Natural killer cell (primary cell): Measurements from ENCODE around the gene CSNK1G3. TPM values are rescaled to one million over a fixed set of nuclear protein-coding genes. Genes with fewer than 3 reads are reported as not detected.
A peak's percentile ranks its signal among the peaks of the same experiment; 100 is the strongest.

Source experiments
- ATAC-seq, 3 donors: fragments of 150-1000 bp in 2 of 3; fragments of 200-7000 bp in 1 of 3; cut with Tn5 transposase; 1 replicate in 1 of 3; 2 replicates in 2 of 3; pipeline ENCODE4 v1.10.0; 2021; ENCODE audit warnings: mild to moderate bottlenecking in 2 of 3, moderate library complexity in 2 of 3
- DNase-seq, 2 donors: peaks; one replicate each; pipeline versions ENCODE4 v3.0.0 to v3.0.0-alpha.2; 2013 to 2021; ENCODE audit warnings: mixed read lengths in 1 of 2
- H3K27ac ChIP-seq: one replicate; pipeline ENCODE4 v1.5.1; 2013; ENCODE audit warnings: mild to moderate bottlenecking, low read length
- H3K27me3 ChIP-seq: one replicate; pipeline ENCODE4 v1.6.1; 2013; ENCODE audit warnings: low read length; ENCODE audit not compliant: control insufficient read depth, insufficient read depth
- H3K36me3 ChIP-seq: one replicate; pipeline ENCODE4 v1.6.1; 2013; ENCODE audit warnings: low read length; ENCODE audit not compliant: control insufficient read depth, insufficient read depth
- H3K4me1 ChIP-seq: one replicate; pipeline ENCODE4 v1.6.1; 2013; ENCODE audit warnings: low read length; ENCODE audit not compliant: control insufficient read depth, insufficient read depth
- H3K4me3 ChIP-seq: one replicate; pipeline ENCODE4 v1.5.1; 2013; ENCODE audit warnings: low read length
- H3K9me3 ChIP-seq: one replicate; pipeline ENCODE4 v1.6.1; 2013; ENCODE audit warnings: low read length; ENCODE audit not compliant: control insufficient read depth, insufficient read depth
- H3K27ac Mint-ChIP-seq, 2 donors: one replicate each; pipeline ENCODE4 v1.8.0; 2022; ENCODE audit warnings: mild to moderate bottlenecking in 2 of 2, mixed read lengths in 2 of 2, moderate library complexity in 1 of 2
- H3K27me3 Mint-ChIP-seq, 2 donors: one replicate each; pipeline ENCODE4 v1.8.0; 2022; ENCODE audit warnings: low read depth in 2 of 2, mixed read lengths in 2 of 2
- H3K36me3 Mint-ChIP-seq: one replicate; pipeline ENCODE4 v1.8.0; 2022; ENCODE audit warnings: mixed read lengths
- H3K4me1 Mint-ChIP-seq, 2 donors: one replicate each; pipeline ENCODE4 v1.8.0; 2022; ENCODE audit warnings: mixed read lengths in 2 of 2
- H3K4me3 Mint-ChIP-seq: one replicate; pipeline ENCODE4 v1.8.0; 2022; ENCODE audit warnings: mild to moderate bottlenecking, moderate library complexity, mixed read lengths
- H3K9me3 Mint-ChIP-seq, 2 donors: one replicate each; pipeline ENCODE4 v1.8.0; 2022; ENCODE audit warnings: mixed read lengths in 2 of 2
- CTCF ChIP-seq: fragments of 200-600 bp; IDR thresholded peaks from one replicate; pipeline ENCODE4 v1.8.0; 2022; ENCODE audit warnings: antibody characterized with exemption
- WGBS: methylation state at CpG from one replicate; pipeline ENCODE4 v1.1.7; 2013; ENCODE audit warnings: missing lambda C conversion rate; ENCODE audit not compliant: insufficient coverage; 5-methylcytosine and 5-hydroxymethylcytosine counted together
- intact Hi-C: fragments of 100-400 bp; cut with micrococcal nuclease; formaldehyde crosslinking; loops from one replicate; pipeline ENCODE4 v1.14.2; 2022
- total RNA-seq, 4 donors: library from RNA; stranded (reverse); fragments of 120-200 nt in 1 of 4; gene quantifications; one replicate each; pipeline versions ENCODE4 v1.2.3 to v1.2.4, GENCODE V29; 2013 to 2022

Gene CSNK1G3
- total RNA-seq, 3 donors from 2014 or later (not counting 1 experiment from before 2014, with no cell fraction given) = 96.7 to 111 (median 101) TPM

DNA sequence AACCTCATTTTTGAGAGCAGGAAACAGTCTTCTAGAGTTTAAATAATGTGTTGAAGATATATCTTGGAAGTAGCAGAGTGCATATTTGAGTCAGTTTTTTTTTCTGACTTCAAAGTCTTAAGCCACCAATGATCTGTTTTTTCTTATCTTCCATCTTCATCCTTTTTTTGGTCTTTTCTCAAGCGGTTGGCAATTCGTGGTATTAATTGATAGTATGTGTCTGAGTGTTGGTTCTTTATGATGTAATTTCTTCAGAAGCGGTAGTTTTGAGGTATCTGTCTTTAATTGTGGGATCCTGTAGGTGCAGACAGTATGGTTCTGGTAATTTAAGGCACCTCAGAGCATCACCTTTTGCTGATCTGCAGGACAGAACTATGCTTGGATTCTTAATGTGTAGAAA is 3.9 kb downstream of the CSNK1G3 start:
- no peak for TF ChIP-seq CTCF
- Histone ChIP-seq H3K36me3 (no peaks in the 10 kb centered on the region), H3K27ac (peak overlapping the region; percentile 22), H3K4me3 (no peak overlapping the region), H3K27me3 (no peaks in the 10 kb centered on the region), H3K9me3 (no peaks in the 10 kb centered on the region), H3K4me1 (peaks cover 20% of the 10 kb centered on the region)
- peak overlapping the region; percentile 14 for H3K4me3 Mint-ChIP-seq
- no peaks in the 10 kb centered on the region for H3K36me3 Mint-ChIP-seq
- no peaks in the 10 kb centered on the region for H3K27me3 Mint-ChIP-seq
- ATAC-seq = peak; percentile 4 to 12 (median 6)
- DNase-seq = peak in 1 of 2 donors; percentile 74
- peaks cover 71 to 73% of the 10 kb centered on the region in 2 donors for H3K4me1 Mint-ChIP-seq
- intact Hi-C loops = no loop called here
- no peaks in the 10 kb centered on the region for H3K9me3 Mint-ChIP-seq
- H3K27ac Mint-ChIP-seq = peak overlapping the region; percentile 83 to 97
- WGBS = 59% methylated on average over 3 of the region's 3 CpGs

GRCh38 chr5:123517476-123517875 is 5.5 kb downstream of the CSNK1G3 start:
- no peaks in the 10 kb centered on the region for H3K9me3 ChIP-seq

GRCh38 chr5:123518111-123518510 is 6.1 kb downstream of the CSNK1G3 start:
- no peaks in the 10 kb centered on the region for H3K27me3 Mint-ChIP-seq
- peak overlapping the region; percentile 2 to 10 for H3K27ac Mint-ChIP-seq
- ATAC-seq (no peak), DNase-seq (no peak)
- no peak for TF ChIP-seq CTCF
- no peaks in the 10 kb centered on the region for H3K36me3 Mint-ChIP-seq
- H3K27me3 ChIP-seq = no peaks in the 10 kb centered on the region
- no peaks in the 10 kb centered on the region for H3K9me3 ChIP-seq
- no peaks in the 10 kb centered on the region for H3K36me3 ChIP-seq
- no peaks in the 10 kb centered on the region for H3K9me3 Mint-ChIP-seq
- peaks cover 13% of the 10 kb centered on the region for H3K4me1 ChIP-seq
- H3K4me3 ChIP-seq = no peak overlapping the region
- H3K27ac ChIP-seq = no peak overlapping the region
- intact Hi-C loops = no loop called here
- H3K4me3 Mint-ChIP-seq = peak overlapping the region; percentile 38
- peaks cover 60 to 67% of the 10 kb centered on the region in 2 donors for H3K4me1 Mint-ChIP-seq

More at GRCh38 chr5:123517476-123517875, 5.5 kb downstream of the CSNK1G3 start:
- H3K9me3 Mint-ChIP-seq = no peaks in the 10 kb centered on the region
- peak overlapping the region; percentile 10 to 97 for H3K27ac Mint-ChIP-seq
- intact Hi-C loops = no loop called here
- no peak for DNase-seq
- H3K27me3 Mint-ChIP-seq = no peaks in the 10 kb centered on the region
- Histone ChIP-seq H3K36me3 (no peaks in the 10 kb centered on the region), H3K27me3 (no peaks in the 10 kb centered on the region), H3K27ac (no peak overlapping the region), H3K4me1 (peaks cover 14% of the 10 kb centered on the region), H3K4me3 (no peak overlapping the region)
- H3K36me3 Mint-ChIP-seq = no peaks in the 10 kb centered on the region
- no peak for ATAC-seq
- no peak for TF ChIP-seq CTCF
- 25% methylated on average over 1 of the region's 3 CpGs for WGBS
- H3K4me1 Mint-ChIP-seq = peaks cover 64 to 70% of the 10 kb centered on the region in 2 donors
- no peak overlapping the region for H3K4me3 Mint-ChIP-seq

DNA sequence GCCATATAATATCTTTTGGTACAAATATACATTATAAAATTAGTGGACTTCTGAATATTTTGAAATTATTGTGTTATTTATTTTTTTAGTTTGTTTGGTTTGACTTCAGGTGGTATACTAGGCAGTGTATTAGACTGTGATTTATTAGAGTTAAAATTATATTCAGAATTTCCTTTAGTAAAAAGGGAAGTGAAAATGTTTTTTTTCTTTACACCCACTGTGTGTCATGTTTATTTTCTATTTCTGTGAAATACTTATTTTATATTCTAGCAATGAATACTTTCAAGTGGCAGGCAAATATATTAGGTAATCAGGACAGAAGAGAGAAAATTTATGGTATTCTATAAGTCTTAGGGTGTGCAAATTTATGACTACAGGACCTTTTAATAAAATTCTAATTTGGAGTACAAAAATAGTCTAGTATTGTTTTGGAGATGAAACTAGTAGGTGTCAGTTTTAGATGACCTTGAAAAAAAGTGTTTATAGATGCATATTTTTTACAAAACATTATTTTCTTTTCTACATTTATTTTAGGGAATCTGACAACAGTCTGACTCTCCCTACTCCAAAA is 8.8 kb downstream of the CSNK1G3 start:
- Mint-ChIP-seq H3K27me3 (no peaks in the 10 kb centered on the region), H3K27ac (no peak overlapping the region), H3K9me3 (no peaks in the 10 kb centered on the region), H3K36me3 (no peaks in the 10 kb centered on the region), H3K4me1 (peaks cover 60 to 61% of the 10 kb centered on the region in 2 donors), H3K4me3 (no peak overlapping the region)
- H3K4me3 ChIP-seq = no peak overlapping the region
- intact Hi-C loops = no loop called here
- H3K9me3 ChIP-seq = no peaks in the 10 kb centered on the region
- peaks cover 15% of the 10 kb centered on the region for H3K4me1 ChIP-seq
- ATAC-seq = no peak
- no peaks in the 10 kb centered on the region for H3K36me3 ChIP-seq
- no peak for DNase-seq
- no peak overlapping the region for H3K27ac ChIP-seq
- no peak for TF ChIP-seq CTCF
- H3K27me3 ChIP-seq = no peaks in the 10 kb centered on the region
